ENCODE measurements around the gene MYBBP1A.
"Not testable (repeated sequence)": the region's sequence is repeated elsewhere in the genome, so short reads cannot be mapped to it uniquely, and the experiment has no call there.

The MYBBP1A gene, protein sequence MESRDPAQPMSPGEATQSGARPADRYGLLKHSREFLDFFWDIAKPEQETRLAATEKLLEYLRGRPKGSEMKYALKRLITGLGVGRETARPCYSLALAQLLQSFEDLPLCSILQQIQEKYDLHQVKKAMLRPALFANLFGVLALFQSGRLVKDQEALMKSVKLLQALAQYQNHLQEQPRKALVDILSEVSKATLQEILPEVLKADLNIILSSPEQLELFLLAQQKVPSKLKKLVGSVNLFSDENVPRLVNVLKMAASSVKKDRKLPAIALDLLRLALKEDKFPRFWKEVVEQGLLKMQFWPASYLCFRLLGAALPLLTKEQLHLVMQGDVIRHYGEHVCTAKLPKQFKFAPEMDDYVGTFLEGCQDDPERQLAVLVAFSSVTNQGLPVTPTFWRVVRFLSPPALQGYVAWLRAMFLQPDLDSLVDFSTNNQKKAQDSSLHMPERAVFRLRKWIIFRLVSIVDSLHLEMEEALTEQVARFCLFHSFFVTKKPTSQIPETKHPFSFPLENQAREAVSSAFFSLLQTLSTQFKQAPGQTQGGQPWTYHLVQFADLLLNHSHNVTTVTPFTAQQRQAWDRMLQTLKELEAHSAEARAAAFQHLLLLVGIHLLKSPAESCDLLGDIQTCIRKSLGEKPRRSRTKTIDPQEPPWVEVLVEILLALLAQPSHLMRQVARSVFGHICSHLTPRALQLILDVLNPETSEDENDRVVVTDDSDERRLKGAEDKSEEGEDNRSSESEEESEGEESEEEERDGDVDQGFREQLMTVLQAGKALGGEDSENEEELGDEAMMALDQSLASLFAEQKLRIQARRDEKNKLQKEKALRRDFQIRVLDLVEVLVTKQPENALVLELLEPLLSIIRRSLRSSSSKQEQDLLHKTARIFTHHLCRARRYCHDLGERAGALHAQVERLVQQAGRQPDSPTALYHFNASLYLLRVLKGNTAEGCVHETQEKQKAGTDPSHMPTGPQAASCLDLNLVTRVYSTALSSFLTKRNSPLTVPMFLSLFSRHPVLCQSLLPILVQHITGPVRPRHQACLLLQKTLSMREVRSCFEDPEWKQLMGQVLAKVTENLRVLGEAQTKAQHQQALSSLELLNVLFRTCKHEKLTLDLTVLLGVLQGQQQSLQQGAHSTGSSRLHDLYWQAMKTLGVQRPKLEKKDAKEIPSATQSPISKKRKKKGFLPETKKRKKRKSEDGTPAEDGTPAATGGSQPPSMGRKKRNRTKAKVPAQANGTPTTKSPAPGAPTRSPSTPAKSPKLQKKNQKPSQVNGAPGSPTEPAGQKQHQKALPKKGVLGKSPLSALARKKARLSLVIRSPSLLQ (N-terminal part only)

GRCh38 chr17:4554997-4555799 is at the start of gene MYBBP1A:
Gene MYBBP1A, minus strand, starts transcription at chr17:4555384. Its CDS starts 60 bp downstream, at chr17:4555324.
- peak; percentile 98 for DNase-seq (ENCODE audit: low read depth)
- TF ChIP-seq, protein P1, sequence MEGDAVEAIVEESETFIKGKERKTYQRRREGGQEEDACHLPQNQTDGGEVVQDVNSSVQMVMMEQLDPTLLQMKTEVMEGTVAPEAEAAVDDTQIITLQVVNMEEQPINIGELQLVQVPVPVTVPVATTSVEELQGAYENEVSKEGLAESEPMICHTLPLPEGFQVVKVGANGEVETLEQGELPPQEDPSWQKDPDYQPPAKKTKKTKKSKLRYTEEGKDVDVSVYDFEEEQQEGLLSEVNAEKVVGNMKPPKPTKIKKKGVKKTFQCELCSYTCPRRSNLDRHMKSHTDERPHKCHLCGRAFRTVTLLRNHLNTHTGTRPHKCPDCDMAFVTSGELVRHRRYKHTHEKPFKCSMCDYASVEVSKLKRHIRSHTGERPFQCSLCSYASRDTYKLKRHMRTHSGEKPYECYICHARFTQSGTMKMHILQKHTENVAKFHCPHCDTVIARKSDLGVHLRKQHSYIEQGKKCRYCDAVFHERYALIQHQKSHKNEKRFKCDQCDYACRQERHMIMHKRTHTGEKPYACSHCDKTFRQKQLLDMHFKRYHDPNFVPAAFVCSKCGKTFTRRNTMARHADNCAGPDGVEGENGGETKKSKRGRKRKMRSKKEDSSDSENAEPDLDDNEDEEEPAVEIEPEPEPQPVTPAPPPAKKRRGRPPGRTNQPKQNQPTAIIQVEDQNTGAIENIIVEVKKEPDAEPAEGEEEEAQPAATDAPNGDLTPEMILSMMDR (IDR thresholded peaks at IDR 0.05; ENCODE audit: insufficient read depth, low read depth, low read length, missing control alignments), result peak; percentile 12
- peak within 1 kb of the TSS; percentile 87 for H3K4me3 ChIP-seq (ENCODE audit: low read depth, low read length)

DNA sequence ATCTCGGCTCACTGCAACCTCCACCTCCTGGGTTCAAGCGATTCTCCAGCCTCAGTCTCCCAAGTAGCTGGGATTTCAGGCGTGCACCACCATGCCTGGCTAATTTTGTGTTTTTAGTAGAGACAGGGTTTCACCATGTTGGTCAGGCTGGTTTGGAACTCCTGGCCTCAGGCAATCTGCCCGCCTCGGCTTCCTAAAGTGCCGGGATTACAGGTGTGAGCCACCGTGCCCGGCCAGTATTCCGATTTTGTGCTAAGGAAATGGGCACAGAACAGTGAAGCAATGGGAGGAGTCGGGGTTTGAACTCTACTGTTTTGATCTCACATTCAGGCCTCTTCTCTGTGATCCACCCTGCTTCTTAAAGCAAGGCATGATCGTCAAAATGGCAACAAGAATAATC is 49.6 kb upstream of the MYBBP1A start:
- not testable (repeated sequence) for H3K4me3 ChIP-seq (ENCODE audit: low read depth, low read length); DNase-seq (ENCODE audit: low read depth)

GRCh38 chr17:4604111-4604644 is 49.0 kb upstream of the MYBBP1A start:
- no peak overlapping the region for H3K4me3 ChIP-seq (ENCODE audit: low read depth, low read length)
- TF ChIP-seq, protein P1 (IDR thresholded peaks at IDR 0.05; ENCODE audit: insufficient read depth, low read depth, low read length, missing control alignments), result no peak
- no peak for DNase-seq (ENCODE audit: low read depth)

- H3K4me3 ChIP-seq (ENCODE audit: low read depth, low read length), result no peak overlapping the region
- TF ChIP-seq, protein P1 (IDR thresholded peaks at IDR 0.05; ENCODE audit: insufficient read depth, low read depth, low read length, missing control alignments), result no peak
- no peak for DNase-seq (ENCODE audit: low read depth)
Measured at GRCh38 chr17:4602041-4602440, 46.9 kb upstream of the MYBBP1A start.

- DNase-seq (ENCODE audit: low read depth), result no peak
- no peak overlapping the region for H3K4me3 ChIP-seq (ENCODE audit: low read depth, low read length)
- TF ChIP-seq, protein P1 (IDR thresholded peaks at IDR 0.05; ENCODE audit: insufficient read depth, low read depth, low read length, missing control alignments), result no peak
Measured at GRCh38 chr17:4601326-4601725, 46.1 kb upstream of the MYBBP1A start.

GRCh38 chr17:4600563-4600962 is 45.4 kb upstream of the MYBBP1A start:
- DNase-seq (ENCODE audit: low read depth), result no peak
- no peak overlapping the region for H3K4me3 ChIP-seq (ENCODE audit: low read depth, low read length)
- TF ChIP-seq, protein P1 (IDR thresholded peaks at IDR 0.05; ENCODE audit: insufficient read depth, low read depth, low read length, missing control alignments), result no peak

Data from GM12865 (cell line).